ENCODE results near the gene RAPGEF4.

DNA sequence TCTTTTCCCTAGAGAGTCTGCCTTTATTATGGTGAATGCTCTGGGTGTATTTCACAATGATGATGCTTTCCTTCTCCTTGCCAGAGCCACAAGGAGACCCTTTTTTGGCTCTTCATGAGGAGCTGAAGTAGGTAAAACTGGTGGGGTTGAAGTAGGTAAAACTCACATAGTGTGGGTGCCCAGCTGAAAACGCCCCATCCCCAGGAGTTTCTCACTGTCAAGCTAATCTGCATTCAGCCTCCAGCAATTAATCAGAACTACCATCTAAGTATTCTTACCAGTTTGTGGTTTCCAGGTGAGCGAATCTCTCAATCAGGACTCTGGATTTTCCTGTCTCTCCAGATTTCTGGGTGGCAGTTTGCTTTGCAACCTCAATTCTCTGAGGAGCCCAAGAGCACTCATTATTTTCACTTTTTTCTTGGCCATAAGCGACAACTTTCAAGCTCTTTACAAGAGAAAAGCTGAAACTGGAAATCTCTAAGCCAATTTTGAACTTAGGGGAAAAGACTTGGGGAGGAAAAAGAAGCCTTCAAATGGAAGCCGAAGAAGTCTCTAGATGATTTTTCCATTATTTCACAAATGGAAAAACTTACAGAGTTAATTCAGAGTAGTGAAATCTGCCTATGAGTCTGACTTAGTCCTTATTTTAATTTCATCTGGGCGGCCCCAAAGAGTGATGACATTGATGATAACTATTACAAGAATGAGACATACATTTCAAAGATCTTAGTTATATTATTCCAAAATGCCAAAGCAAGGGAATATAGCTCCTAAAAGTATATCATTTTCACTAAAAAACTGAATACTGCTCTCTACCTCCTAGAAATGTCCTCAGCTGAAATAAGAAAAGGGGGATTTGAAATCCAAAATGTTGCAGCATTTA lies 218.6 kb downstream of the RAPGEF4 start:
- TF ChIP-seq, protein P1, sequence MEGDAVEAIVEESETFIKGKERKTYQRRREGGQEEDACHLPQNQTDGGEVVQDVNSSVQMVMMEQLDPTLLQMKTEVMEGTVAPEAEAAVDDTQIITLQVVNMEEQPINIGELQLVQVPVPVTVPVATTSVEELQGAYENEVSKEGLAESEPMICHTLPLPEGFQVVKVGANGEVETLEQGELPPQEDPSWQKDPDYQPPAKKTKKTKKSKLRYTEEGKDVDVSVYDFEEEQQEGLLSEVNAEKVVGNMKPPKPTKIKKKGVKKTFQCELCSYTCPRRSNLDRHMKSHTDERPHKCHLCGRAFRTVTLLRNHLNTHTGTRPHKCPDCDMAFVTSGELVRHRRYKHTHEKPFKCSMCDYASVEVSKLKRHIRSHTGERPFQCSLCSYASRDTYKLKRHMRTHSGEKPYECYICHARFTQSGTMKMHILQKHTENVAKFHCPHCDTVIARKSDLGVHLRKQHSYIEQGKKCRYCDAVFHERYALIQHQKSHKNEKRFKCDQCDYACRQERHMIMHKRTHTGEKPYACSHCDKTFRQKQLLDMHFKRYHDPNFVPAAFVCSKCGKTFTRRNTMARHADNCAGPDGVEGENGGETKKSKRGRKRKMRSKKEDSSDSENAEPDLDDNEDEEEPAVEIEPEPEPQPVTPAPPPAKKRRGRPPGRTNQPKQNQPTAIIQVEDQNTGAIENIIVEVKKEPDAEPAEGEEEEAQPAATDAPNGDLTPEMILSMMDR (IDR thresholded peaks at IDR 0.05), result no peak
- TF ChIP-seq POLR2A (IDR thresholded peaks at IDR 0.05), result no peak

Measured in Peyer's patch (tissue), 4 donors.